Ishikawa (cell line): ENCODE results near the gene LRRC74A.

ENCODE experiments used
- CEBPB ChIP-seq: IDR thresholded peaks from 2 replicates; pipeline ENCODE4 v1.6.1; 2012
- CREB1 ChIP-seq: IDR thresholded peaks from 2 replicates; pipeline ENCODE4 v1.6.1; 2012; ENCODE audit warnings: low read depth
- EGR1 ChIP-seq: IDR thresholded peaks from 2 replicates; pipeline ENCODE4 v1.6.1; 2012
- EP300 ChIP-seq: IDR thresholded peaks from 2 replicates; pipeline ENCODE4 v1.6.1; 2012; ENCODE audit warnings: borderline replicate concordance
- FOXM1 ChIP-seq: IDR thresholded peaks from 2 replicates; pipeline ENCODE4 v1.6.1; 2012; ENCODE audit warnings: low read depth, borderline replicate concordance
- MAX ChIP-seq: IDR thresholded peaks from 2 replicates; pipeline ENCODE4 v1.6.1; 2012
- NFIC ChIP-seq: IDR thresholded peaks from 2 replicates; pipeline ENCODE4 v1.6.1; 2012
- RAD21 ChIP-seq: IDR thresholded peaks from 2 replicates; pipeline ENCODE4 v1.6.1; 2012; ENCODE audit warnings: low read depth
- REST ChIP-seq: IDR thresholded peaks from 2 replicates; pipeline ENCODE4 v1.6.1; 2012; ENCODE audit warnings: low read depth, mild to moderate bottlenecking
- TAF1 ChIP-seq: IDR thresholded peaks from 2 replicates; pipeline ENCODE4 v1.6.1; 2012; ENCODE audit warnings: low read depth, mild to moderate bottlenecking
- TCF12 ChIP-seq: IDR thresholded peaks from 2 replicates; pipeline ENCODE4 v1.6.1; 2012; ENCODE audit warnings: low read depth
- TEAD4 ChIP-seq: IDR thresholded peaks from 2 replicates; pipeline ENCODE4 v1.6.1; 2012
- USF1 ChIP-seq: IDR thresholded peaks from 2 replicates; pipeline ENCODE4 v1.6.1; 2012
- YY1 ChIP-seq: IDR thresholded peaks from 2 replicates; pipeline ENCODE4 v1.6.1; 2012; ENCODE audit warnings: low read depth
- ZBTB7A ChIP-seq: IDR thresholded peaks from 2 replicates; pipeline ENCODE4 v1.6.1; 2012; ENCODE audit warnings: low read depth

Gene LRRC74A

GRCh38 chr14:76781648-76782051 lies 44.6 kb upstream of the LRRC74A start:
- no peak for TF ChIP-seq FOXM1
- TF ChIP-seq EP300: no peak
- no peak for TF ChIP-seq ZBTB7A
- TF ChIP-seq RAD21: no peak
- TF ChIP-seq TCF12: no peak
- TF ChIP-seq YY1: no peak
- TF ChIP-seq CREB1: no peak
- TF ChIP-seq REST: no peak
- TF ChIP-seq TAF1: no peak
- no peak for TF ChIP-seq MAX
- no peak for TF ChIP-seq EGR1
- TF ChIP-seq TEAD4: no peak
- TF ChIP-seq NFIC: no peak
- TF ChIP-seq CEBPB: no peak

GRCh38 chr14:76782115-76782884 lies 43.9 kb upstream of the LRRC74A start:
- no peak for TF ChIP-seq TCF12
- no peak for TF ChIP-seq CEBPB
- TF ChIP-seq NFIC: no peak

GRCh38 chr14:76782885-76783566 lies 43.2 kb upstream of the LRRC74A start:
- TF ChIP-seq FOXM1: no peak
- no peak for TF ChIP-seq YY1
- no peak for TF ChIP-seq TCF12
- no peak for TF ChIP-seq RAD21
- TF ChIP-seq CREB1: no peak
- no peak for TF ChIP-seq EGR1
- TF ChIP-seq NFIC: no peak
- TF ChIP-seq CEBPB: no peak
- TF ChIP-seq USF1: no peak
- TF ChIP-seq MAX: no peak
- no peak for TF ChIP-seq TEAD4
- no peak for TF ChIP-seq ZBTB7A
- TF ChIP-seq TAF1: no peak
- TF ChIP-seq REST: no peak
- TF ChIP-seq EP300: no peak

- no peak for TF ChIP-seq RAD21
- no peak for TF ChIP-seq EP300
Observed at GRCh38 chr14:76784266-76784874, 41.8 kb upstream of the LRRC74A start.

- no peak for TF ChIP-seq CEBPB
- TF ChIP-seq TAF1: no peak
- no peak for TF ChIP-seq YY1
- TF ChIP-seq USF1: no peak
- no peak for TF ChIP-seq MAX
- peak; percentile 73 for TF ChIP-seq RAD21
Observed at GRCh38 chr14:76784881-76785280, 41.3 kb upstream of the LRRC74A start.
